Astrocyte (in vitro differentiated cells and primary cell): ENCODE results near the gene HSD17B11.

ENCODE experiments used
- EZH2 ChIP-seq: IDR thresholded peaks from 2 replicates; pipeline ENCODE4 v1.6.1; 2012; ENCODE audit warnings: mild to moderate bottlenecking, low read length, inconsistent platforms; ENCODE audit not compliant: insufficient read depth
- TF ChIP-seq, protein P1 (sequence below): IDR thresholded peaks from 2 replicates; pipeline ENCODE4 v1.5.1; 2011; ENCODE audit warnings: low read depth, mild to moderate bottlenecking, inconsistent platforms, low read length, moderate library complexity; ENCODE audit not compliant: insufficient read depth

DNA sequence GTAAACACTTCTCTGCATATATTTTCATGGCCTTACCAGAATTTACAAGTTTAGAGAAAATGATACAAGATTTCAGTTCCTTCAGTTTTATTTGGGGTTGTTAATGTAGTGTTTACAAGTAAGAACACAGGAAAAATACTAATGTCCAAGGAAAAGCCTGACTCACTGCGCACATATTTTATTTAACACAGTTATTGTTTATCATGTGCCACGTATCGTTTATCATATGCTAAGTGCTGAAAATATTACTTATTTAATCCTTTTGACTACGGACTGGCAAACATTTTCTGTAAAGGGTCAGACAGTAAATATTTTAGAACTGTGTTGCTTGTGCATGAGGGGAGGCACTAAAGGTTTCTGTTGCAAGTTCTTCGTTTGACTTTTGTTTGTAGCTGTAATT, 69.1 kb downstream of the HSD17B11 start:
- TF ChIP-seq, protein P1, sequence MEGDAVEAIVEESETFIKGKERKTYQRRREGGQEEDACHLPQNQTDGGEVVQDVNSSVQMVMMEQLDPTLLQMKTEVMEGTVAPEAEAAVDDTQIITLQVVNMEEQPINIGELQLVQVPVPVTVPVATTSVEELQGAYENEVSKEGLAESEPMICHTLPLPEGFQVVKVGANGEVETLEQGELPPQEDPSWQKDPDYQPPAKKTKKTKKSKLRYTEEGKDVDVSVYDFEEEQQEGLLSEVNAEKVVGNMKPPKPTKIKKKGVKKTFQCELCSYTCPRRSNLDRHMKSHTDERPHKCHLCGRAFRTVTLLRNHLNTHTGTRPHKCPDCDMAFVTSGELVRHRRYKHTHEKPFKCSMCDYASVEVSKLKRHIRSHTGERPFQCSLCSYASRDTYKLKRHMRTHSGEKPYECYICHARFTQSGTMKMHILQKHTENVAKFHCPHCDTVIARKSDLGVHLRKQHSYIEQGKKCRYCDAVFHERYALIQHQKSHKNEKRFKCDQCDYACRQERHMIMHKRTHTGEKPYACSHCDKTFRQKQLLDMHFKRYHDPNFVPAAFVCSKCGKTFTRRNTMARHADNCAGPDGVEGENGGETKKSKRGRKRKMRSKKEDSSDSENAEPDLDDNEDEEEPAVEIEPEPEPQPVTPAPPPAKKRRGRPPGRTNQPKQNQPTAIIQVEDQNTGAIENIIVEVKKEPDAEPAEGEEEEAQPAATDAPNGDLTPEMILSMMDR = no peak
- TF ChIP-seq EZH2 = no peak
